Measurements from ENCODE around the gene ACAA1. TPM values are rescaled to one million over a fixed set of nuclear protein-coding genes. Genes with fewer than 3 reads are reported as not detected.

Gene ACAA1
- total and polyA plus RNA-seq, 4 donors, result 220 to 410 (median 340) TPM

DNA sequence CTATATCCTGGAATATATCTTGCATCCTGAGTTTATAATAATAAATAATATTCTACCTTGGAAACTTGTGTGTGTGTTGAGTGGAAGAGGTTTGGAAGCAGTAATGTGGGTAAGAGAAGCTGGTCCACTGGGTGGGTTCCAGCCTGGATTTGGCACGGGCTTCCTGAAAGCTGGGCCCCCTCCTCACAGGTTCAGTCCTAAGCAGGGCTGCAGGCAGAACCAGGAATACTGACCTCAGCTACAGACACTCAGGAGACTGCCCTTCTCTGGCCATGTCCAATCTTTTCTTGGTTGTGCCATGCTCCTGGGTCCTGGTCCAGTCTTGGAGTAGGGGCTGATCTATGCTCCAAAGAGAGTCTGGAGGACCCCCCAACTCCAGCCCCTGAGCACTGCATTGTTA lies 6.0 kb upstream of the ACAA1 start:
- no peak for TF ChIP-seq HNF4G (IDR thresholded peaks at IDR 0.05)
- no peak for TF ChIP-seq GABPA (IDR thresholded peaks at IDR 0.05 in 1 of 2, conservative IDR thresholded peaks at IDR 0.05 in 1 of 2)
- TF ChIP-seq CTCF (IDR thresholded peaks at IDR 0.05; ENCODE audit: low read depth, low read length, missing input control), result no peak
- TF ChIP-seq YY1 (IDR thresholded peaks at IDR 0.05), result no peak
- no peak for TF ChIP-seq SP1 (IDR thresholded peaks at IDR 0.05)
- TF ChIP-seq EGR1 (IDR thresholded peaks at IDR 0.05; ENCODE audit: low read depth in 2 of 2), result no peak
- no peak for TF ChIP-seq RXRA (IDR thresholded peaks at IDR 0.05)
- Histone ChIP-seq H3K9me3 (ENCODE audit: control insufficient read depth in 4 of 4, low read length in 3 of 4) (peaks cover 0 to 5% (median 2%) of the 10 kb centered on the region in 4 donors), H3K36me3 (ENCODE audit: control insufficient read depth in 4 of 4, insufficient read depth in 3 of 4, low read depth in 1 of 4, low read length in 3 of 4) (peaks cover 2 to 19% (median 16%) of the 10 kb centered on the region in 4 donors), H3K4me1 (ENCODE audit: control insufficient read depth in 4 of 4, insufficient read depth in 4 of 4, low read length in 3 of 4) (peaks cover 4 to 21% (median 15%) of the 10 kb centered on the region in 4 donors), H3K27me3 (ENCODE audit: control insufficient read depth in 4 of 4, insufficient read depth in 4 of 4, low read length in 3 of 4) (no peaks in the 10 kb centered on the region), H3K27ac (ENCODE audit: low read depth in 1 of 2, low read length in 2 of 2) (no peak overlapping the region), H3K9ac (ENCODE audit: low read depth in 1 of 2, low read length in 2 of 2) (no peak overlapping the region), H3K4me3 (ENCODE audit: low read depth in 1 of 3, low read length in 3 of 3) (no peak overlapping the region)
- DNase-seq (ENCODE audit: low spot score), result peak; percentile 6
- 96% methylated on average over 1 of the region's 1 CpG for WGBS

GRCh38 chr3:38141952-38142273 lies 5.0 kb upstream of the ACAA1 start:
- Histone ChIP-seq H3K27me3 (ENCODE audit: control insufficient read depth in 4 of 4, insufficient read depth in 4 of 4, low read length in 3 of 4) (no peaks in the 10 kb centered on the region), H3K27ac (ENCODE audit: low read depth in 1 of 2, low read length in 2 of 2) (no peak overlapping the region), H3K9me3 (ENCODE audit: control insufficient read depth in 4 of 4, low read length in 3 of 4) (peaks cover 0 to 5% (median 2%) of the 10 kb centered on the region in 4 donors), H3K36me3 (ENCODE audit: control insufficient read depth in 4 of 4, insufficient read depth in 3 of 4, low read depth in 1 of 4, low read length in 3 of 4) (peaks cover 2 to 19% (median 16%) of the 10 kb centered on the region in 4 donors), H3K4me3 (ENCODE audit: low read depth in 1 of 3, low read length in 3 of 3) (no peak overlapping the region), H3K9ac (ENCODE audit: low read depth in 1 of 2, low read length in 2 of 2) (no peak overlapping the region), H3K4me1 (ENCODE audit: control insufficient read depth in 4 of 4, insufficient read depth in 4 of 4, low read length in 3 of 4) (peaks cover 4 to 27% (median 20%) of the 10 kb centered on the region in 4 donors)
- WGBS, result 96% methylated on average over 2 of the region's 2 CpGs
- TF ChIP-seq FOXA1 (IDR thresholded peaks at IDR 0.05), result no peak
- TF ChIP-seq, protein P1, sequence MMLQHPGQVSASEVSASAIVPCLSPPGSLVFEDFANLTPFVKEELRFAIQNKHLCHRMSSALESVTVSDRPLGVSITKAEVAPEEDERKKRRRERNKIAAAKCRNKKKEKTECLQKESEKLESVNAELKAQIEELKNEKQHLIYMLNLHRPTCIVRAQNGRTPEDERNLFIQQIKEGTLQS (IDR thresholded peaks at IDR 0.05), result no peak
- TF ChIP-seq, protein P2, sequence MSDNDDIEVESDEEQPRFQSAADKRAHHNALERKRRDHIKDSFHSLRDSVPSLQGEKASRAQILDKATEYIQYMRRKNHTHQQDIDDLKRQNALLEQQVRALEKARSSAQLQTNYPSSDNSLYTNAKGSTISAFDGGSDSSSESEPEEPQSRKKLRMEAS (IDR thresholded peaks at IDR 0.05), result no peak
- TF ChIP-seq RAD21 (IDR thresholded peaks at IDR 0.05), result no peak
- no peak for TF ChIP-seq EGR1 (IDR thresholded peaks at IDR 0.05; ENCODE audit: low read depth in 2 of 2)
- no peak for TF ChIP-seq FOXA2 (IDR thresholded peaks at IDR 0.05)
- TF ChIP-seq, protein P3, sequence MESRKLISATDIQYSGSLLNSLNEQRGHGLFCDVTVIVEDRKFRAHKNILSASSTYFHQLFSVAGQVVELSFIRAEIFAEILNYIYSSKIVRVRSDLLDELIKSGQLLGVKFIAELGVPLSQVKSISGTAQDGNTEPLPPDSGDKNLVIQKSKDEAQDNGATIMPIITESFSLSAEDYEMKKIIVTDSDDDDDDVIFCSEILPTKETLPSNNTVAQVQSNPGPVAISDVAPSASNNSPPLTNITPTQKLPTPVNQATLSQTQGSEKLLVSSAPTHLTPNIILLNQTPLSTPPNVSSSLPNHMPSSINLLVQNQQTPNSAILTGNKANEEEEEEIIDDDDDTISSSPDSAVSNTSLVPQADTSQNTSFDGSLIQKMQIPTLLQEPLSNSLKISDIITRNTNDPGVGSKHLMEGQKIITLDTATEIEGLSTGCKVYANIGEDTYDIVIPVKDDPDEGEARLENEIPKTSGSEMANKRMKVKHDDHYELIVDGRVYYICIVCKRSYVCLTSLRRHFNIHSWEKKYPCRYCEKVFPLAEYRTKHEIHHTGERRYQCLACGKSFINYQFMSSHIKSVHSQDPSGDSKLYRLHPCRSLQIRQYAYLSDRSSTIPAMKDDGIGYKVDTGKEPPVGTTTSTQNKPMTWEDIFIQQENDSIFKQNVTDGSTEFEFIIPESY (IDR thresholded peaks at IDR 0.05), result no peak
- peak; percentile 4 for DNase-seq (ENCODE audit: low spot score)

DNA sequence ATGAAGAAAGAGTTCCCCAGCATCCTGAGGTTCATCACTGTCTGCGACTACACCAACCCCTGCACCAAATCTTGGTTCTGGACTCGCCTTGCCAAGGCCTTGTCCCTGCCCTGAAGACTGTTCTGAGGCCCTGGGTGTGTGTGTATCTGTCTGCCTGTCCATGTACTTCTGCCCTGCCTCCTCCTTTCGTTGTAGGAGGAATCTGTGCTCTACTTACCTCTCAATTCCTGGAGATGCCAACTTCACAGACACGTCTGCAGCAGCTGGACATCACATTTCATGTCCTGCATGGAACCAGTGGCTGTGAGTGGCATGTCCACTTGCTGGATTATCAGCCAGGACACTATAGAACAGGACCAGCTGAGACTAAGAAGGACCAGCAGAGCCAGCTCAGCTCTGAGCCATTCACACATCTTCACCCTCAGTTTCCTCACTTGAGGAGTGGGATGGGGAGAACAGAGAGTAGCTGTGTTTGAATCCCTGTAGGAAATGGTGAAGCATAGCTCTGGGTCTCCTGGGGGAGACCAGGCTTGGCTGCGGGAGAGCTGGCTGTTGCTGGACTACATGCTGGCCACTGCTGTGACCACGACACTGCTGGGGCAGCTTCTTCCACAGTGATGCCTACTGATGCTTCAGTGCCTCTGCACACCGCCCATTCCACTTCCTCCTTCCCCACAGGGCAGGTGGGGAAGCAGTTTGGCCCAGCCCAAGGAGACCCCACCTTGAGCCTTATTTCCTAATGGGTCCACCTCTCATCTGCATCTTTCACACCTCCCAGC lies 4.4 kb upstream of the ACAA1 start:
- Histone ChIP-seq H3K9ac (ENCODE audit: low read depth in 1 of 2, low read length in 2 of 2) (no peak overlapping the region), H3K4me1 (ENCODE audit: control insufficient read depth in 4 of 4, insufficient read depth in 4 of 4, low read length in 3 of 4) (peaks cover 4 to 27% (median 20%) of the 10 kb centered on the region in 4 donors), H3K36me3 (ENCODE audit: control insufficient read depth in 4 of 4, insufficient read depth in 3 of 4, low read depth in 1 of 4, low read length in 3 of 4) (peaks cover 2 to 19% (median 16%) of the 10 kb centered on the region in 4 donors), H3K27ac (ENCODE audit: low read depth in 1 of 2, low read length in 2 of 2) (no peak overlapping the region), H3K27me3 (ENCODE audit: control insufficient read depth in 4 of 4, insufficient read depth in 4 of 4, low read length in 3 of 4) (no peaks in the 10 kb centered on the region), H3K9me3 (ENCODE audit: control insufficient read depth in 4 of 4, low read length in 3 of 4) (peaks cover 0 to 5% (median 2%) of the 10 kb centered on the region in 4 donors), H3K4me3 (ENCODE audit: low read depth in 1 of 3, low read length in 3 of 3) (no peak overlapping the region)
- no peak for TF ChIP-seq YY1 (IDR thresholded peaks at IDR 0.05)
- TF ChIP-seq, protein P2 (IDR thresholded peaks at IDR 0.05), result no peak
- no peak for TF ChIP-seq CTCF (IDR thresholded peaks at IDR 0.05; ENCODE audit: low read depth, low read length, missing input control)
- TF ChIP-seq HNF4G (IDR thresholded peaks at IDR 0.05), result no peak
- no peak for TF ChIP-seq GABPA (IDR thresholded peaks at IDR 0.05 in 1 of 2, conservative IDR thresholded peaks at IDR 0.05 in 1 of 2)
- TF ChIP-seq FOXA2 (IDR thresholded peaks at IDR 0.05), result no peak
- no peak for TF ChIP-seq NR2F2 (IDR thresholded peaks at IDR 0.05)
- TF ChIP-seq, protein P1 (IDR thresholded peaks at IDR 0.05), result no peak
- no peak for TF ChIP-seq RAD21 (IDR thresholded peaks at IDR 0.05)
- TF ChIP-seq EGR1 (IDR thresholded peaks at IDR 0.05; ENCODE audit: low read depth in 2 of 2), result no peak
- TF ChIP-seq RXRA (IDR thresholded peaks at IDR 0.05), result no peak
- TF ChIP-seq TAF1 (conservative IDR thresholded peaks at IDR 0.05), result no peak
- WGBS, result 95% methylated on average over 7 of the region's 7 CpGs
- DNase-seq (ENCODE audit: low spot score), result peak; percentile 21

Data from liver (tissue), 9 donors.